MM.1S (cell line): ENCODE data around the gene C19orf44.

ENCODE experiments used
- DNase-seq: peaks from one replicate; pipeline ENCODE4 v3.0.0-alpha.2; 2015
- H2AFZ ChIP-seq: fragments of 300-600 bp; sonication (generic); 2 replicates; pipeline ENCODE4 v1.6.0; 2016; ENCODE audit warnings: antibody characterized with exemption, low read length
- H3F3A ChIP-seq: fragments of 300-600 bp; sonication (generic); 2 replicates; pipeline ENCODE4 v1.6.1; 2016; ENCODE audit warnings: mild to moderate bottlenecking, antibody characterized with exemption, low read length, moderate library complexity, mixed read lengths; ENCODE audit not compliant: insufficient read depth
- H3K27ac ChIP-seq: fragments of 300-600 bp; sonication (generic); 2 replicates; pipeline ENCODE4 v1.5.1; 2016; ENCODE audit warnings: mild to moderate bottlenecking, low read length
- H3K27me3 ChIP-seq: fragments of 300-600 bp; sonication (generic); replicated peaks from 2 replicates; pipeline ENCODE4 v1.6.0; 2016; ENCODE audit warnings: low read length; ENCODE audit not compliant: insufficient read depth
- H3K36me3 ChIP-seq: fragments of 300-600 bp; sonication (generic); replicated peaks from 2 replicates; pipeline ENCODE4 v1.6.1; 2016; ENCODE audit warnings: mild to moderate bottlenecking, low read length, mixed read lengths; ENCODE audit not compliant: insufficient read depth
- H3K4me1 ChIP-seq: fragments of 300-600 bp; sonication (generic); 2 replicates; pipeline ENCODE4 v1.6.1; 2016; ENCODE audit warnings: low read length, mixed read lengths
- H3K4me2 ChIP-seq: fragments of 300-600 bp; sonication (generic); 2 replicates; pipeline ENCODE4 v1.6.0; 2016; ENCODE audit warnings: low read depth, low read length
- H3K4me3 ChIP-seq: fragments of 300-600 bp; sonication (generic); 2 replicates; pipeline ENCODE4 v1.5.1; 2016; ENCODE audit warnings: low read length, mixed read lengths
- H3K79me2 ChIP-seq: fragments of 300-600 bp; sonication (generic); 2 replicates; pipeline ENCODE4 v1.6.1; 2016; ENCODE audit warnings: mixed run types, low read length, mixed read lengths
- H3K9ac ChIP-seq: fragments of 300-600 bp; sonication (generic); 2 replicates; pipeline ENCODE4 v1.6.1; 2016; ENCODE audit warnings: low read length, mixed read lengths
- H3K9me2 ChIP-seq: fragments of 300-600 bp; sonication (generic); replicated peaks from 2 replicates; pipeline ENCODE4 v1.6.1; 2016; ENCODE audit warnings: mild to moderate bottlenecking, low read length, mixed read lengths; ENCODE audit not compliant: insufficient read depth
- H3K9me3 ChIP-seq: fragments of 300-600 bp; sonication (generic); replicated peaks from 2 replicates; pipeline ENCODE4 v1.6.1; 2016; ENCODE audit warnings: mild to moderate bottlenecking, low read length, mixed read lengths; ENCODE audit not compliant: insufficient read depth
- H4K20me1 ChIP-seq: fragments of 300-600 bp; sonication (generic); 2 replicates; pipeline ENCODE4 v1.6.1; 2016; ENCODE audit warnings: mild to moderate bottlenecking, low read length, moderate library complexity, mixed read lengths; ENCODE audit not compliant: insufficient read depth
- EZH2 ChIP-seq: fragments of 300-600 bp; sonication (generic); optimal IDR thresholded peaks from 2 replicates; pipeline ENCODE3; 2017; ENCODE audit warnings: low read depth, mild to moderate bottlenecking, antibody characterized with exemption, low read length, mixed read lengths
- EZH2phosphoT487 ChIP-seq: fragments of 300-600 bp; sonication (generic); IDR thresholded peaks from 2 replicates; pipeline ENCODE4 v1.6.1; 2018; ENCODE audit warnings: antibody characterized with exemption, low read length
- TF ChIP-seq, protein P1 (sequence below): fragments of 300-600 bp; sonication (generic); IDR thresholded peaks from 2 replicates; pipeline ENCODE4 v1.5.1; 2016; ENCODE audit warnings: antibody characterized with exemption, low read length, mixed read lengths

The C19orf44 gene

DNA sequence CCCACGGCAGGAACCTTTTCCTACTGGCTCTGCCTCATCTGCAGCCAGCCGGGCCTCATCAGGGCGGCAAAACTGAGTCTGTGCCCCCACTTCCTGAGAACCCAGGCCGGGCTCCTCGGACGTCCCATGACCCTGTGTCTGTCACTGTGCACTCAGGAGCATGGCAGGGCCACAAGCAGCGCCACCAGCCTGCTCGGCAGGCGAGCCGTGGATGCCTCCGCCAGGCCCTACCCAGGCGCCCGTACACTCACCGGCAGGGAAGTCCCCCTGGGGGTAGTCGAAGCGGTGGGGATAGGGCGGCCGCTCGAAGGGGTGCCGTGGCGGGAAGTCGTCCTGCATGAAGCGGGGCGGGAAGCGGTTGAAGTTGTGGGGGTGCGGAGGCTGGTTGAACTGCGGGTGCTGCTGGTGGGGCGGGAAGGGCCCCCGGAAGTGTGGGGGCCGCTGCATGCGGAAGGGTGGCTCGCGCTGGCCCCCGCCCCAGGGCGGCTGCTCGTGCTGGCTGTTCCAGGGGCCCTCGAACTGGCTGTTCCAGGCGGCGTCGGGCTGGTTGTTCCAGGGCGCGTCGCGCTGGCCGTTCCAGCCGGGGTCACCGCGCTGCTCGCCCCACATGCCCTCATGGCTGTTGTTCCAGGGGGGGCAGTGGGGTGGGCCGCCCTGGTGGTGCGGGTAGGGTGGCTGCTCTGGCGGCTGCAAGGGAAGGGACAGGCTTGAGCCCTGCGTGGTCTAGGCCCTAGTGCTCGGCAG is 29.0 kb downstream of the C19orf44 start:
- peaks cover 24% of the 10 kb centered on the region for H3K79me2 ChIP-seq
- no peaks in the 10 kb centered on the region for H3K4me1 ChIP-seq
- H4K20me1 ChIP-seq: no peaks in the 10 kb centered on the region
- no peak overlapping the region for H2AFZ ChIP-seq
- H3K4me3 ChIP-seq: no peak overlapping the region
- no peaks in the 10 kb centered on the region for H3K9me3 ChIP-seq
- H3F3A ChIP-seq: no peaks in the 10 kb centered on the region
- H3K4me2 ChIP-seq: no peak overlapping the region
- DNase-seq: no peak
- H3K27me3 ChIP-seq: no peaks in the 10 kb centered on the region
- H3K27ac ChIP-seq: no peak overlapping the region
- TF ChIP-seq EZH2 (no peak), EZH2phosphoT487 (no peak)
- TF ChIP-seq, protein P1, sequence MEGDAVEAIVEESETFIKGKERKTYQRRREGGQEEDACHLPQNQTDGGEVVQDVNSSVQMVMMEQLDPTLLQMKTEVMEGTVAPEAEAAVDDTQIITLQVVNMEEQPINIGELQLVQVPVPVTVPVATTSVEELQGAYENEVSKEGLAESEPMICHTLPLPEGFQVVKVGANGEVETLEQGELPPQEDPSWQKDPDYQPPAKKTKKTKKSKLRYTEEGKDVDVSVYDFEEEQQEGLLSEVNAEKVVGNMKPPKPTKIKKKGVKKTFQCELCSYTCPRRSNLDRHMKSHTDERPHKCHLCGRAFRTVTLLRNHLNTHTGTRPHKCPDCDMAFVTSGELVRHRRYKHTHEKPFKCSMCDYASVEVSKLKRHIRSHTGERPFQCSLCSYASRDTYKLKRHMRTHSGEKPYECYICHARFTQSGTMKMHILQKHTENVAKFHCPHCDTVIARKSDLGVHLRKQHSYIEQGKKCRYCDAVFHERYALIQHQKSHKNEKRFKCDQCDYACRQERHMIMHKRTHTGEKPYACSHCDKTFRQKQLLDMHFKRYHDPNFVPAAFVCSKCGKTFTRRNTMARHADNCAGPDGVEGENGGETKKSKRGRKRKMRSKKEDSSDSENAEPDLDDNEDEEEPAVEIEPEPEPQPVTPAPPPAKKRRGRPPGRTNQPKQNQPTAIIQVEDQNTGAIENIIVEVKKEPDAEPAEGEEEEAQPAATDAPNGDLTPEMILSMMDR: no peak
- H3K36me3 ChIP-seq: peaks cover 12% of the 10 kb centered on the region
- no peaks in the 10 kb centered on the region for H3K9me2 ChIP-seq
- H3K9ac ChIP-seq: no peak overlapping the region

DNA sequence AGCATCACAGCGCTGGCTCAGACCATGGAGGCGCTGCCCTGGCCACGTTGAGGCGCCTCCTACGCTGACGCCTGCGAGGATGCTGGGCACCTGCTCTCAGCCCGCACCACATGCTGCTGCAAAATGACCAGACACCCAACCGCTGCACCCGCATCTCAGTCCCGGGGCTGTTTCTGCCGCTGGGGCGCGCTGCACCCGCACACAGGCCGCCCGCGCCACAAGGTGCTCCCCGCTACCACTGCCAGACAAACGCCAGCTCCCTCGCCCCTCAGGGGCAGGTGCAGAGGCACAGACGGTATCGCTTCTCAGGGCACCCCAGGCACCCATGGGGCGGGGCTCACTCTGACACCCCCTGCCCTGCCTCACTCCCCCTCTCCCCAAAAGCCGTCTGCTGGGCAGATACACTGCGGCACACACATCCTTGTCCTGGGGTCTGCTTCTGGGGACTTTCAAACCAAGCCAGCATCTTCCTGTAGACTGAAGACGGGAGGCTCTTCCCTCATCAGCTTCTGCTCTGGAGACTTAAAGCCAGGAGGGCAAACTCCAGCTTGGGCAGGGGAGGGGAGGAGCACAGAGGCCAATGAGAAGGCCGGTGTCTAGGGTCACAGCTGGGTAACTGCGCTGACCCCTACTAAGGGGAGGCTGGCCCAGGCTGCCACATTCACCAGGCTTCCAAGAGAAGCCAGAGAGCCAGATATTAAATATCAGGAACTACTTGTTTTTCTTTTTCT is 29.7 kb downstream of the C19orf44 start:
- no peaks in the 10 kb centered on the region for H3K4me1 ChIP-seq
- H3K79me2 ChIP-seq: peaks cover 31% of the 10 kb centered on the region
- H3K9ac ChIP-seq: no peak overlapping the region
- H3K36me3 ChIP-seq: peaks cover 5% of the 10 kb centered on the region
- H4K20me1 ChIP-seq: no peaks in the 10 kb centered on the region
- no peaks in the 10 kb centered on the region for H3K27me3 ChIP-seq
- no peak overlapping the region for H3K27ac ChIP-seq
- no peak overlapping the region for H3K4me3 ChIP-seq
- H3F3A ChIP-seq: no peaks in the 10 kb centered on the region
- TF ChIP-seq, protein P1: no peak
- H2AFZ ChIP-seq: no peak overlapping the region
- no peaks in the 10 kb centered on the region for H3K9me3 ChIP-seq
- DNase-seq: no peak
- no peak overlapping the region for H3K4me2 ChIP-seq
- no peaks in the 10 kb centered on the region for H3K9me2 ChIP-seq

DNA sequence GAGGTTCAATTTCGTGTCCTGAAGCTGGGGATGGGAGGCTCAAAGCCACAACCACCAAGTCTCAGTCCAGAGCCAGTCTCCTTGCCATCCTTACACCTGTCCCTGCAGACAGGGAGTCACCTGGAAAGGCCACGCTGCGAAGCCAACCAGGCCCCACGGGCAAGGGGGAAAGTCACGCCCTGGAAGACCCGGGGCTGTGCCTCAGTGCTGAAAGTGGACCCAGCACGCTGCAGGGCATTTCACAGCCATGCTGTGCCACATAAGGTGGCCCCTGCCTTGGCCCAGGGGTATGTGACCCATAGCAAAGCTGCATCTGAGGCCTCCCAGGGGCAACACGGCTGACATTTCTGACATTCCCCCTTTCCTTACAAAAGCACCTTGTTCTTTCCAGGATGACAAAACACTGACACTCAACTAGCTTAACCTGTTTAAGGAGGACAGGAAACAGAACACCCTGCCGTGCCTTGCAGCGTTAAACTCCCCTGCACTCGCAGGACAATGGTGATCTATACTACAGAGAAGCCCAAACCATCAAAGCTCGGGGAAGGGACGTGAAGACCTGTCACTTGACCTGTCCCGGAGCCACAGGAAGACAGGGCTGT is 31.2 kb downstream of the C19orf44 start:
- no peaks in the 10 kb centered on the region for H3K4me1 ChIP-seq
- H3K9me3 ChIP-seq: no peaks in the 10 kb centered on the region
- H3K9me2 ChIP-seq: no peaks in the 10 kb centered on the region
- no peak overlapping the region for H3K4me3 ChIP-seq
- TF ChIP-seq, protein P1: no peak
- TF ChIP-seq EZH2phosphoT487 (no peak), EZH2 (no peak)
- DNase-seq: no peak
- H4K20me1 ChIP-seq: no peaks in the 10 kb centered on the region
- no peak overlapping the region for H3K9ac ChIP-seq
- H3K27ac ChIP-seq: no peak overlapping the region
- H3F3A ChIP-seq: no peaks in the 10 kb centered on the region
- H3K27me3 ChIP-seq: no peaks in the 10 kb centered on the region
- peaks cover 41% of the 10 kb centered on the region for H3K79me2 ChIP-seq
- no peak overlapping the region for H3K4me2 ChIP-seq
- H2AFZ ChIP-seq: no peak overlapping the region
- peaks cover 4% of the 10 kb centered on the region for H3K36me3 ChIP-seq
